Upper lobe of left lung (tissue), 6 donors: ENCODE measurements around the gene WDR35. TPM values are rescaled to one million over a fixed set of nuclear protein-coding genes. Genes with fewer than 3 reads are reported as not detected.

Experiments used
- ATAC-seq, 2 donors: fragments of 200-7000 bp; cut with Tn5 transposase; one replicate each; pipeline ENCODE4 v1.9.1; 2022; ENCODE audit warnings: mild to moderate bottlenecking in 2 of 2, moderate library complexity in 2 of 2; ENCODE audit not compliant: low FRiP score in 2 of 2
- DNase-seq, 2 donors: peaks; one replicate each; pipeline ENCODE4 v3.0.0-alpha.2; 2019 to 2020
- H3K27ac ChIP-seq, 4 donors: fragments of 200-600 bp; sonication (generic); one replicate each; pipeline ENCODE4 v1.5.1; 2016 to 2019
- H3K27me3 ChIP-seq, 4 donors: fragments of 200-600 bp; sonication (generic); one replicate each; pipeline ENCODE4 v1.5.1; 2017 to 2019
- H3K36me3 ChIP-seq, 4 donors: fragments of 200-600 bp; sonication (generic); one replicate each; pipeline ENCODE4 v1.5.1; 2016 to 2019
- H3K4me1 ChIP-seq, 4 donors: fragments of 200-600 bp; sonication (generic); one replicate each; pipeline ENCODE4 v1.5.1; 2018 to 2019
- H3K4me3 ChIP-seq, 4 donors: fragments of 200-600 bp; sonication (generic); one replicate each; pipeline ENCODE4 v1.5.1; 2017 to 2019; ENCODE audit warnings: mild to moderate bottlenecking in 2 of 4, moderate library complexity in 1 of 4
- H3K9me3 ChIP-seq, 4 donors: fragments of 200-600 bp; sonication (generic); one replicate each; pipeline ENCODE4 v1.5.1; 2018 to 2019
- CTCF ChIP-seq, 6 experiments: fragments of 450-650 bp in 4 of 6; fragments of 200-600 bp in 2 of 6; sonication (generic) in 2 of 6; IDR thresholded peaks; one replicate each; pipeline ENCODE4 v1.5.1; 2016 to 2019; ENCODE audit warnings: antibody characterized with exemption in 6 of 6
- EP300 ChIP-seq, 4 donors: sonication (generic); formaldehyde crosslinking; IDR thresholded peaks; one replicate each; pipeline ENCODE4 v1.5.1; 2017; ENCODE audit warnings: antibody characterized with exemption in 4 of 4, control low read depth in 2 of 4
- POLR2A ChIP-seq, 4 donors: fragments of 450-650 bp; IDR thresholded peaks; one replicate each; pipeline ENCODE4 v1.5.1; 2016 to 2017; ENCODE audit warnings: antibody characterized with exemption in 4 of 4, mild to moderate bottlenecking in 2 of 4
- POLR2AphosphoS5 ChIP-seq, 2 donors: sonication (generic); formaldehyde crosslinking; IDR thresholded peaks; one replicate each; pipeline ENCODE4 v1.5.1; 2017; ENCODE audit warnings: antibody characterized with exemption in 2 of 2
- WGBS, 2 donors: methylation state at CpG; one replicate each; pipeline ENCODE4 v1.1.5; 2017 to 2018; 5-methylcytosine and 5-hydroxymethylcytosine counted together
- total RNA-seq, 6 donors: library from RNA; depleted of rRNA in 4 of 6; stranded (reverse); fragments of >200 nt in 4 of 6; gene quantifications; one replicate each; pipeline versions ENCODE4 v1.1.0 to v1.2.1, GENCODE V29; 2016 to 2021
- donor health status: DM: no; HTN: no; CAD: no; lungs with moderate emphysema.
- donor health status: DM: no; HTN: yes; CAD: no; lungs with severe emphysema.

The WDR35 gene
- total RNA-seq, 6 donors from 2014 or later: 4.4 to 16.5 (median 6.9) TPM

GRCh38 chr2:19875280-19875679 lies 114.6 kb downstream of the WDR35 start:
- no peak for ATAC-seq
- WGBS, 2 donors: 87 to 94% methylated on average over 1 of the region's 1 CpG

GRCh38 chr2:19874726-19875125 lies 115.2 kb downstream of the WDR35 start:
- H3K36me3 ChIP-seq: no peaks in the 10 kb centered on the region
- no peak for DNase-seq
- no peaks in the 10 kb centered on the region for H3K4me1 ChIP-seq
- H3K27ac ChIP-seq: no peak overlapping the region
- ATAC-seq: no peak
- no peaks in the 10 kb centered on the region for H3K9me3 ChIP-seq
- 90 to 94% methylated on average over 3 of the region's 3 CpGs for WGBS, 2 donors
- H3K27me3 ChIP-seq: no peaks in the 10 kb centered on the region
- TF ChIP-seq EP300 (IDR thresholded peaks at IDR 0.05) (no peak), POLR2AphosphoS5 (IDR thresholded peaks at IDR 0.05) (no peak)
- H3K4me3 ChIP-seq: no peak overlapping the region

More at GRCh38 chr2:19875280-19875679, 114.6 kb downstream of the WDR35 start:
- Histone ChIP-seq H3K4me3 (no peak overlapping the region), H3K36me3 (no peaks in the 10 kb centered on the region), H3K27me3 (no peaks in the 10 kb centered on the region), H3K9me3 (no peaks in the 10 kb centered on the region), H3K27ac (no peak overlapping the region), H3K4me1 (no peaks in the 10 kb centered on the region)
- DNase-seq: no peak
- TF ChIP-seq POLR2AphosphoS5 (IDR thresholded peaks at IDR 0.05): no peak
- no peak for TF ChIP-seq CTCF (IDR thresholded peaks at IDR 0.05)
- no peak for TF ChIP-seq POLR2A (IDR thresholded peaks at IDR 0.05)
- TF ChIP-seq EP300 (IDR thresholded peaks at IDR 0.05): no peak

- DNase-seq (no peak), ATAC-seq (no peak)
- H3K9me3 ChIP-seq: no peaks in the 10 kb centered on the region
- no peak overlapping the region for H3K27ac ChIP-seq
- H3K4me1 ChIP-seq: peaks cover 0 to 10% (median 6%) of the 10 kb centered on the region in 4 donors
- no peaks in the 10 kb centered on the region for H3K36me3 ChIP-seq
- no peaks in the 10 kb centered on the region for H3K27me3 ChIP-seq
- no peak overlapping the region for H3K4me3 ChIP-seq
- TF ChIP-seq EP300 (IDR thresholded peaks at IDR 0.05) (no peak), CTCF (IDR thresholded peaks at IDR 0.05) (no peak), POLR2AphosphoS5 (IDR thresholded peaks at IDR 0.05) (no peak), POLR2A (IDR thresholded peaks at IDR 0.05) (no peak)
- 87 to 91% methylated on average over 5 of the region's 5 CpGs for WGBS, 2 donors
These were observed 116.9 kb downstream of the WDR35 start for GRCh38 chr2:19873014-19873413.

- peaks cover 0 to 10% (median 6%) of the 10 kb centered on the region in 4 donors for H3K4me1 ChIP-seq
- no peak for TF ChIP-seq POLR2AphosphoS5 (IDR thresholded peaks at IDR 0.05)
- no peak for TF ChIP-seq CTCF (IDR thresholded peaks at IDR 0.05)
- no peak for TF ChIP-seq POLR2A (IDR thresholded peaks at IDR 0.05)
- TF ChIP-seq EP300 (IDR thresholded peaks at IDR 0.05): no peak
- no peak for ATAC-seq
- no peaks in the 10 kb centered on the region for H3K9me3 ChIP-seq
- no peak overlapping the region for H3K27ac ChIP-seq
- 83 to 100% methylated on average over 3 of the region's 3 CpGs for WGBS, 2 donors
- H3K36me3 ChIP-seq: no peaks in the 10 kb centered on the region
- DNase-seq: no peak
- no peaks in the 10 kb centered on the region for H3K27me3 ChIP-seq
- H3K4me3 ChIP-seq: no peak overlapping the region
These were observed 117.6 kb downstream of the WDR35 start for GRCh38 chr2:19872302-19872701.

GRCh38 chr2:19871836-19872235 lies 118.1 kb downstream of the WDR35 start:
- DNase-seq (no peak), ATAC-seq (no peak)
- WGBS, 2 donors: 83 to 100% methylated on average over 2 of the region's 2 CpGs
- Histone ChIP-seq H3K27ac (no peak overlapping the region), H3K36me3 (no peaks in the 10 kb centered on the region), H3K4me1 (peaks cover 0 to 10% (median 6%) of the 10 kb centered on the region in 4 donors), H3K27me3 (no peaks in the 10 kb centered on the region), H3K4me3 (no peak overlapping the region), H3K9me3 (no peaks in the 10 kb centered on the region)
- TF ChIP-seq POLR2A (IDR thresholded peaks at IDR 0.05): no peak
- TF ChIP-seq EP300 (IDR thresholded peaks at IDR 0.05): no peak
- no peak for TF ChIP-seq POLR2AphosphoS5 (IDR thresholded peaks at IDR 0.05)
- no peak for TF ChIP-seq CTCF (IDR thresholded peaks at IDR 0.05)
